Activated CD8-positive, alpha-beta memory T cell treated with anti-CD3 and anti-CD28 coated beads for 48 hours (primary cell): ENCODE data around the gene TUSC2.

Experiments used
- DNase-seq, 3 experiments: peaks; one replicate each; pipeline ENCODE4 v3.0.0-alpha.2; 2020; ENCODE audit warnings: low read depth in 2 of 3, low spot score in 2 of 3

TUSC2 gene

DNA sequence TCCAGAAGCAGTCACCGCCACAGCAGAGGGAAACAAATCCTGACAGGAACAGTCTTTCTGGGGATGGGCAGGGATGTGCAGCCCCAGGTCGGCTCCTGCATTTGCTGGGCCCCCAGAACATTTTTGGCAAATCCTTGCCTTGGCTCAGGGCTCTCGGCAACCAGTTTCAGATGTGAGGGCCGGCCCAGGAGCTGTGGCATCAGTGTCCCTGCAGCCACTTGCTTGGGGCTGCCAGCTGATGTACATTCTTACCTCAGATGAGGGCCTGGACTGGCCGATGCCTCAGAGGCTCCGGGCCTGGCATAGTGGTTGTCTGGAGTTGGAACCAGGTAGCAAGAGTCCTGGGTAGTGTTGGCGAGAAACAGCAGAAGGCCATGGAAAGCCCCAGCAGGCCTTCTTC lies 26.8 kb upstream of the TUSC2 start:
- no peak for DNase-seq

DNA sequence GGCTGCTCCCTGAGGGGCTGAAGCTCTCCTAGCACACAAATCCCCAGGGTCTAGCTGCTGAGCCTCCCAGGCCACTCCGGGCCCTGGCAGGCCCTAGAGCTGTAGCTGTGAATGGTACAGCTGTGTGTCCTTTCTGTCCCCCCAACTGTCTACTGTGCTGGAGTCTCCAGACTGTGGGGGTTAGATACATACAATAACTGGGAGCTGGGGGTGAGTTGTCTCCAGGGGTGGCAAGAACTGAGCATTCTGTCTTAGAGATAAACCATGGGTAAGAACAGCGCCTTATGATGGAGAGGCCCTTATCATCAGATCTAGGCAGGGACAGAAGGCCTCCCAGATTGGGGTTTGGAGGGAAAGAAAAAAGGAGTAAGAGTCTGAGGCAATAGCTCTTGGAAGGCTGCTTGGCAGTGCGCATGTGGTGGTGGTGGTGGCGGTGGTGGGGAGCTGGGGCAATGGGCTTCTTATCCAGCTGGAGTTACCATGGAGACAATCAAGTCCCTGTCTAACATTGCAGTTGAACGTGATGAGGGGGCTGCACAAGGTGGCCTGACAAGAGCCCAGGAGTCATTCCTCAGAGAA lies 26.3 kb upstream of the TUSC2 start:
- DNase-seq = no peak

DNA sequence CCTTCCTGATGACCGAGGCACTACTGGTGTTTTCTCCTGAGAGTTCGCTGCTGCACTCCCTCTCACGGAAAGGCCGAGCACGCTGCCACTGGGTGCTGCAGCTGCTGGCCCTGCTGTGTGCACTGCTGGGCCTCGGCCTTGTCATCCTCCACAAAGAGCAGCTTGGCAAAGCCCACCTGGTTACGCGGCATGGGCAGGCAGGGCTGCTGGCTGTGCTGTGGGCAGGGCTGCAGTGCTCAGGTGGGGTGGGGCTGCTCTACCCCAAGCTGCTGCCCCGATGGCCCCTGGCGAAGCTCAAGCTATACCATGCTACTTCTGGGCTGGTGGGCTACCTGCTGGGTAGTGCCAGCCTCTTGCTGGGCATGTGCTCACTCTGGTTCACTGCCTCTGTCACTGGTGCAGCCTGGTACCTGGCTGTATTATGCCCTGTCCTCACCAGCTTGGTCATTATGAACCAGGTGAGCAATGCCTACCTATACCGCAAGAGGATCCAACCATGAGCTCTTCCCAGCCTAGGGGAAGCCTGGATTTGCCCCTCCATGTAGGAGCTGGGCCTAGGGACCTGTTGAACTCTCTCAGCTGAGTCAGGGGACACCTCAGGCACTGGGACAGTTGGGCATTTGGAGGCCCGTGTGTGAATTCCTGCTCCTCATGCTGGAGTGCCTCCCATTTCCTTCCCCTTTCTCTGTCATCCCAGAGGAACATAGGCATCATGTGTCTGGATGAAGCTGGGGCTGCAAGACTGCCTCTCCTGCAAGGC lies 25.4 kb upstream of the TUSC2 start:
- DNase-seq = no peak

DNA sequence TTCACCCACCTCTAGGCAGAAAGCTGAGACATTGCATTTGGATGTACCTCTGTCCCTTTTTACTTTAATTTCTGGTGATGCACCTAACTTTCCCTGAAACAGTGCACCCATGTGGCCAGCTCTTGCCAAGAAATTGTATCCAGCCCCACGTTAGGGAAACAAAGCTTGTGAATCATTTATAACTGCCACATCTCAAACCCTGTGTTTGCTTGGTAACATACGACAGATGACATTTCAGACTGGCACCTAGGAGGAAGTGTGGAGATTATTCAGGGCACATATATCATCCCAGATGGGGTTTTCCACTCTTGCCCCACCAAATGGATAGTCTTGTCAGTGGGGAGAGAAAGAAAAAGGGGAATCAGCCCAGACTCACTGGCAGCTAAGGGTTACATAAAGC lies 24.8 kb upstream of the TUSC2 start:
- DNase-seq = no peak

DNA sequence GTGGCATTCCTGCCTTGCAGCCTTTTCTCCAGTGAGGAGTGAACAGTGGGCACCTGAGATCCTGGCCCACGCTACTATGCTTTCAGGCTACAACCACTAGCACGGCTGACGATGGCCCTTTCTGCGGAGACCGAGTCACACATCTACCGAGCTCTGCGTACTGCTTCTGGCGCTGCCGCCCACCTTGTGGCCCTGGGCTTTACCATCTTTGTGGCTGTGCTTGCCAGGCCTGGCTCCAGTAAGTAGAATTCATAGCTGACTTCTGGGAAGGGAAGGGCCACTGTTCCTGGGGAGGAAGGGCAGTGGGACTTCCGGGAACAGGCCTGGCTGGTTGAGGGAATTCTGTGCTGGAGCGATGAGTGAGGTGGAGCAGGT lies 23.3 kb upstream of the TUSC2 start:
- DNase-seq = no peak

DNA sequence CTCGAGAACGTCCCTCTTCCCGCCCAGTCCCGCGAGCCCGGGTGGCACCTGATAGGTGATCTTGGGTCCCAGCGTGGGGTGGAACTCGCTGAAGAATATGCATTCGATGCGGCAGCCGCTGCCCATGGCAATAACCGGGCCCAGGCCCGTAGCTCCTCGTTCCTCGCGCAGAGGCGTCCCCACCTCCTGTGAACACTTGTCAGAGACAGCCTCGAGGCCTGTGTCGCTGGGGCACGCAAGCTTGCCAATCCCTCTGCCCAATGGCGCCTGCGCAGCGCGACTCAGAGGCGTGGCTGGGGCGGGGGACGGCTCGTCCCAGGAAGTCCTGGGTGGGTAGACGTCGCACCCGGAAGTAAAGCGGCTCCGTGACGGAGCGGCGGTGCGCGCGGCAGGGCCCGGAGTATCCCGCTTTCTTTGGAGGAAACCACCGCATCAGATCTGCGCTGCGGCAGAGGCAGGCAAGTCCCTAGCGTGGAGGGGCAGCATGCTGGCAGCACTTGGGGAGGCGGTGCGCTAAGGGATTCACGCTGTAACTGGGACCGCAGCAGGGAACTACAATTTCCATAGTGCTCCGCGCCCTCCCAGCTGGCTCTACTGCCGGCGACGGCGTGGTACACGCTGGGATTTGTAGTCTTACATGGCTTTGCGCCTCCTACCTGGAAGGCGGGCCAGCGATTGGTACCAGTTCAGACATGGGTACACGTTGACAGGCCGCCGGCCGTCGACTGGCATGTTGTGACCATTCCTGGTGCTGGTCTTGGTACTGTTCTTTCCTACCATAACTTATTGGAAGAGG lies 22.7 kb upstream of the TUSC2 start, which contains the start of the genes CYB561D2 and NPRL2:
Gene CYB561D2, plus strand, starts transcription at position 336 of the 796 bp plus-strand sequence. CDS start 572 bp downstream, outside the sequence.
Gene NPRL2, minus strand, starts transcription at position 249 of the 796 bp plus-strand sequence. Its CDS starts 123 bp downstream, at position 126.
- peak; percentile 95 to 99 (median 97) for DNase-seq

DNA sequence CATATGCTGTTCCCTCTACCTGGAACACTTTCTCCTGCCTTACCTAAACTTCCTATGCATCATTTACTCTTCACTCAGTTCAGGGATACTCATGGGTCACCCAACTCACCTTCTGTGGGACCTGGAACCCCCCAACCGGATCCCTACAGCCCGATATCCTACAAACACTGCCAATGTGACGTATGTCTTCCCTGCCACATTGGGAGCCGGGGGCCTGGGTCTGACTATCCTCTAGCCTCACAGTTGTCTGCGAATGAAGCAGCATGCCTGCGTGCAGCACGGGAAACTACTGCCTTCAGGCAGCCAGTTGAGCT lies 22.1 kb upstream of the TUSC2 start:
- no peak for DNase-seq

DNA sequence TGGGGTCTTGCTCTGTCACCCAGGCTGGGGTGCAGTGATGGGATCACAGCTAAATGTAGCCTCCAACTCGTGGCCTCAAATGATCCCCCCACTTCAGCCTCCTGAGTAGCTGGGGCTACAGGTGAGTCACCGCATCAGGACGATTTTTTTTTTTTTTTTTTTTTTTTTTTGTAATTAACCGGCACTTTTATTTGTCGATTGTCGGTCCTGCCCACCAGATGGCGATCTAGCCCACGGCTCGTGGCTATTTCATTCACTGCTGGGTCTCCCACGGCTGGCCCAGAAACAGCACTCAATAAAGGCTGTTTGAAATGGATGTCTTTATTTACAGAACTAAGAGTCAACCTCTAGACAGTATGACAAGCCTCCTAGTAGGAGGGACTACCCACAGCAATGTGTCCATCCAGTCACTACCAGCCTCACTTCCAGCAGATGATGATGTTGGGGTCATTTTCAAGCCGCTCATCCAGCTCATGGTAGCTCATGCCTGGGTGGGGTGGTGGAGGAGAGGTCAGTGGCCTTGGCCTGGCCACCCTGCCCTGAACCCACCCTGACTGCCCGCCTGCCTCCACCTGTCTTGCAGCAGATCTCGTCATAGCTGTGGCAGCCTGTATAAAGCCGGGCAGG lies 19.3 kb upstream of the TUSC2 start:
- no peak for DNase-seq

DNA sequence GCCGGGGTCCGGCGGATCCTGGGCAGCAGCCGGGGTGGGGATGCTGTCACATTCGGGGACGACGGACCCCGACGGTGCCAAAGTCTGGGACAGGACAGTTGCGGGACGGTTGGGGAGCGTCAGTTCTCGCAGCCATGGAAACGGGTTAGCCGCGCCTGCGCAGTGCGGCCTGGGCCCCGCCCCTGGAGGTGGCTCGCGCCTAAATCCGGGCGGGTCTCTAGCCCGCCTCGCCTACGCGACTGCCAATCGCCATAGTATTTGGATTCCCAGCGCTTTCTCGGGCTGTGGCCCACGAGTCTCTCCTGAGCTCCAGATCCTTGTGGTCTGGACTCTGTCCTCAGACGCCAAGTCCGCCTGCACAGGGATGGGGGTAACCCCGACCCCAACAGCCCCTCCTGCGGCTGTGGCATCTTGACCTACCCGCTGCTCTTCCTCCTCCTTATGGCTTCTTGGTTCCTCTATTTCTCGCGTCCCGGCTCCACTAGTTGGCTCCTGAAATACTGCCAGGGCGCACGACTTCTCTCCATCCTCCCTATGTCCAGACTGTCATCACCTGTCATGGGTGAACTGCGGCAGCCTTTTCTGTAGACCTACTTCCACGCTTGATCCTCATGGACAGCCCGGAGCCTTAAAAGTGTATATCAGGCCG lies 17.7 kb upstream of the TUSC2 start, which contains the start of gene ZMYND10:
Gene ZMYND10, minus strand, starts transcription at position 147 of the 649 bp plus-strand sequence. CDS start 153 bp downstream, outside the sequence.
- peak in 1 of 3 experiments; percentile 57 for DNase-seq

DNA sequence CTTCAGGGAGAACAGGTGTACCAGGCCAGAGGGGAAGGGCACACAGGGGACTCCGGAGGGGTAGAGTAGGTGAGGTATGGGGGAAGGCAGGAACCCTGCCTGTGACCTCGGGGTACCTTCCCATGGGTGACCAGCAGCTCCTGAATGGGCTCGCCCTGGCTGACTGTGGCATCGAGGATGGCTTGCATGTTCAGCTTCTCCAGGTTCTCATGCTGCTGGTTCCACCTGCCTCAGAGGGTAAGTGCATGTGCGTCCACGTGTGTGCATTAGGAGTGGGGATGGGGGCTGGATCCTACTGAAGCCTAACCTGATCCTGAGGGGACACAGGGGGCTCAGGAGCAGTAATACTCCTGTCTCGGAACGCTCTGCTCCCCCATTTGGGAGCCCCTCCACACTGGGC lies 17.0 kb upstream of the TUSC2 start:
- no peak for DNase-seq

DNA sequence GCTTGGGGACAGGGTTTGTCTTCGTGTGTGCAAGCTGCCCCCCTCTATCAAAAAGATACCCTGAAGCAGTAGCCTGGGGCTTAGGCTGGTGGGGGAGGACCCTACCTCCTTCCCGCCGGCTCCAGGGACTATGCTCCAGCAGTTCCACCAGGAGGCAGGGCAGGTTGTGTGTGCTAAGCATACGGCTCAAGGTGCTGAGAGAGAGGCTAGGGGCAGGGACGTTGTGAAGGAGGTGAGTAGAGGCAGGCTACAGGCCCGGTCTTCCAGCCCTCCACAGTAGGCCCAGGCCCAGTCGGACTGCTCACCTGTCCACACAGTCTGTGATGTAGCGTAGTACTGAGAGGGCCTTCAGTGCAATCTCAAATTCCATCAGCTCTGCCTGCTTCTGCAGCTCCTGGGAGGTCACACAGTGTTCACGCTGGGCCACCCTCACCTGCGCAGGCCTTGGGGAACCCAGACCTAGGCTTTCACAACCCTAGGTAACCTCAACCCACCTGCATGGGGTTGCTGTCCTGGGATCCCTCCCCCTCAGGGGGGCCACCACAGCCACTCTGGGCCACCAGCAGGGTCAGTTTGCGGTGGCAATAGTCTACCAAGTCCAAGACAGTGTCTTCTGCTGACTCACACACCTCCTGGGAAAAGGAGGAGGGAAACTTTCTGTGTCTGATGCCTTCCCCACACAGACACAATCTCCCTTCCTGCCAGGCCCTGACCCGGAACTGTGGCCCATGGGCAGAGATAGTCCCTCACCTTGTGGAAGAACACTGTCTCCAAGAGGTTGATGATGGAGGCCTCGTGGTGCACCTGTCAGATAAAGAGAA lies 15.0 kb upstream of the TUSC2 start:
- no peak for DNase-seq

DNA sequence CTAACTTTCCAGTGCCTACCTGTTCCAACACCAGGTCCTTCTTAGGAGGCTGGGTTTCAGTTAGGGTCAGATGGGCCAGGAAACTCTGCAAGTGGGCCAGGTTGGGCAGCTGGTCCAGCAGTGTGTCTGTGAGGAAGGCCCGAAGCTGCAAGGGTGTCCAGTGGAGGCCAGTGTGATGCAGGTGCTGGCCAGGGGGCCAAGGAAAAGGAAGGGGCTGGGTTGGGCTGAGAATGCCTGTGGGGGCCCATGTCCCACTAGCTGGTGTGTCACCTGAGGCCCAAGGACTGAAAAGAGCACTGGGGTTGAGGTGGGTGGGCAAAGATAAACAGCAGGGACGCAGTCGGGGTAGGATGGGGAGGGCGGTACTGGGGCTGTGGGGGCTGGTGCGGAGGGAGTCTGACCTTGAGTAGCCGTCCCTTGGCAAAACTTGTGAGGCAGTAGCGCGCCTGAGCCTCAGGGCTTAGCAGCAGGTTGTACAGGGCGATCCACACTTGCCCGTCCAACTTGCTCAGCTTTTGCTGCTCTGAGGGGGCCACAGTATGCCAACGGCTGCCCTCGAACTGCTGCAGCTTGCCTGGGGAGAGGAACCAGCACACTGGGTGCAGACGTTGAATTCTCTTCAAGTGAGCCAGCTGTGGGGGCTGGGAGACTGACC lies 14.1 kb upstream of the TUSC2 start:
- DNase-seq = no peak

DNA sequence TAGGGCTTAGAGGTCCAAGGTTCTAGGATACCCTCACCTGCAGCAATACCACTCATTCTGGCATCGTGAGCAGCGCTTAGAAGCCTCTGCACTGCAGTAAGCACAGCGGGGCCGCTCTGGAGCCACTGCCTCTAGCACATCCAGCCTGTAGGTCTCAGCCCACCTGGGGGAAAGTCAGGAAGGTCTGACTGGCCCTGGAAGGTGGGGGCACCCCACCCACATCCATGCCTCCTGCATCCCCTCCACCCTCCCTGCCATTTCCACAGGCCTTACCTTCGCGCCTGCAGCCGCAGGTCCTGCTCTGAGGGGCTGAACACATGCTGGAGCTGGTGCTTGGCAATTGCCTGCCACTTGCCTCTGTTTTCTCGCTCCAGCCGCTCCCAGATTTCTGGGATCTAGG lies 13.5 kb upstream of the TUSC2 start:
- DNase-seq = no peak

DNA sequence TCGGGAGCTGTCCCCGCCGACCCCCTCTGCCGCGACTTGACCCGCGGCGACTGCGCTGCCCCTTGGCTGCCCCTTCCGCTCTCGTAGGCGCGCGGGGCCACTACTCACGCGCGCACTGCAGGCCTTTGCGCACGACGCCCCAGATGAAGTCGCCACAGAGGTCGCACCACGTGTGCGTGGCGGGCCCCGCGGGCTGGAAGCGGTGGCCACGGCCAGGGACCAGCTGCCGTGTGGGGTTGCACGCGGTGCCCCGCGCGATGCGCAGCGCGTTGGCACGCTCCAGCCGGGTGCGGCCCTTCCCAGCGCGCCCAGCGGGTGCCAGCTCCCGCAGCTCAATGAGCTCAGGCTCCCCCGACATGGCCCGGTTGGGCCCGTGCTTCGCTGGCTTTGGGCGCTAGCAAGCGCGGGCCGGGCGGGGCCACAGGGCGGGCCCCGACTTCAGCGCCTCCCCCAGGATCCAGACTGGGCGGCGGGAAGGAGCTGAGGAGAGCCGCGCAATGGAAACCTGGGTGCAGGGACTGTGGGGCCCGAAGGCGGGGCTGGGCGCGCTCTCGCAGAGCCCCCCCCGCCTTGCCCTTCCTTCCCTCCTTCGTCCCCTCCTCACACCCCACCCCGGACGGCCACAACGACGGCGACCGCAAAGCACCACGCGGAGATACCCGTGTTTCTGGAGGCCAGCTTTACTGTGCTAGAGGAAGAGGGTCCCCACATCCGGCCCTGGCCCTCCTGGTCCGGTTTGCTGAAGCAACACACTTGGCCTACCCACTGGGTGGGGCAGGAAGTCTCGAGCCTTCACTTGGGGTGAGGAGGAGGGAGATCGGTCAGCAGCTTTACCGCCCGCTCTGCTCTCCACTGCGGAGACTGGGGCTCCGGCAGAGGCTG lies 12.7 kb upstream of the TUSC2 start, which contains the start of gene RASSF1:
Gene RASSF1, minus strand, starts transcription at position 389 of the 882 bp plus-strand sequence. Its CDS starts 31 bp downstream, at position 358.
- peak; percentile 49 to 70 (median 54) for DNase-seq

DNA sequence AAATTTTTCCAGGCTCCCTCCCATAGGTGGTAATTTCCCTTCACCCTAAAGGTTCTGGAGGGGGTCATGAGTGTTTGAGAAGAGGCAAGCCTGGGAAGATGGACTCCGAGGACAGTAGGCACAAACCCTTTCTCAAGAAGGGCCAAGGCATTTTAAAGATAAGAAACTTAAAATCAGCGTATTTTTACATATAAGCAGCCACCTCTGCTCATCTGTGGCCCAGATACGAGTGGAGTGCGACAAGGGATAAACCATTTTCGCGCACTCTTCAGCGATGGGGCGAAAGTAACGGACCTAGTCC lies 12.1 kb upstream of the TUSC2 start:
- no peak for DNase-seq

DNA sequence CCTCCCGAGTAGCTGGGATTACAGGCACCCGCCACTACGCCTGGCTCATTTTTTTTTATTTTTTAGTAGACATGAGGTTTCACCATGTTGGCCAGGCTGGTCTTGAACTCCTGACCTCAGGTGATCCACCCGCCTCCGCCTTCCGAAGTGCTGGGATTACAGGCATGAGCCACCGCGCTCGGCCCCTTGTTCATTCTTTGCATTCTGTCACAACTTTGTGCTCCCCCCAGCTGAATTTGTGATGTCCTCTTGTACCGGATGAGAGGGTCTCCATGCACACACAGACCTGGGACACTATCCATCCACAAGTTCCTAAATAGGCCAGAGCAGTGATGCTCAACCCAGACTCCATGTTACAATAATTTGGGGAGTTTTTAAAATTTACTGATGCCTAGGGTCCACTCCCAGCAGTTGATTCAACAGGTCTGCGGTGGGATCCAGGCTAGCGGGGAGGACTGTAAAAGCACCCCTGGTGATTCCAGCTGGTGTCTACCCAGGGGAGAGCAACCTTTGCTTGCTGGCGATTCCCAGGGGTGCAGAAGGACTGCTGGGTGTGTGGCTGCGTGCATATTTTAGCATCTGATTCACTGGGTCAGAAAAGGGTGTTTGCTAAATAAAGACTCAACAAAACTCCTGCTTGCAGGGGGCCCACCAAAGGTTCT lies 11.6 kb upstream of the TUSC2 start:
- no peak for DNase-seq

DNA sequence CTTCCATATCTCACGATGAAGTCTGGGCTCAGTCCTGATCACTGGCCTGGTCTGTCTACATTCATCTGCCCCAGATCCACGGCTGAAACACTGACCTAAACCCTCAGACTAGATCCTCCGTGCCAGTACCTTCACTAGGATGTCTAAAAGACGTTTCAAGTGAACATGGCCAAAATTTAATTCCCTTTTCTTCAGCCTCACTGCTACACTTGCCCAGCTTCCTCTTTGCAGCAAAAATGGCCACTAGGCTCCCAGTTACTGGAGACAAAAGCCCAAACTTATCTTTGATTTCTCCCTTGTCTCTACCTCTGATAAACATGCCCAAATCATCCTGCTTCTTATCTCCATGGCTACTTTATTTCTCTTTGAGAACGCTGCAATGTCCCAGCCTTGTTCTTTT lies 10.9 kb upstream of the TUSC2 start:
- no peak for DNase-seq

DNA sequence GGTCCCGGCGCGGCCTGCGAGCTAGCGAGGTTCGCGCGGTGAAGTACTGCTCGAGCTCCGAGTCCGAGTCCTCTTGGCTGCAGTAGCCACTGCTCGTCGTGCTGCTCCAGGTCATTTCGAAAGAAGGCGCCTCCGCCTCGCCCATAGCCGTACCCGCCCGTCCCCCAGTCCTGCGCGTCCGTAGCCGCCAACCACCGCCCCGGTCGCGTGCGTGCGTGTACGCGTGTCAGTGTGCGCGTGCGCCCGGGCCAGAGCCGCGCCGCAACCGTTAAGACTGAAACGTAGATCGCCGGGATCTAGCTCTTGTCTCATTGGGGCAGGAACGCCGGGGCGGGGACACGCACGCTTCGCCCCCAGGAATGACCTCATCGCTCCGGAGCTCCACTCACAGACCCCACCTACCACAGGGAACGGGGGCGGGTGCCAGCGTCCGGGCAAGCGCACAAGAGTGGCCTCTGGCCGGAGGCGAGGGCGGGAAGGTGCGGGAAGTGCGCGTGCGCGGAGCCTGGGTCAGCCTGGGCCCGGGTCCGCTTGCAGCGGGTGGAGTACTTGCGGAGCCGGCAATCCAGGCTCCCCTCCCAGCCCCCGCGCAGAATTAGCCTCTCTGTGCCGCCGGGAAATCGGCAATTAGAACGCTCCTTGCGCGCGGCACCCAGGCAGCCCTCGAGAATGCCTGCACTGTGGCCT lies 9.3 kb upstream of the TUSC2 start:
- DNase-seq = peak; percentile 87 to 94 (median 90)
